Amniotic stem cell (primary cell): ENCODE measurements around the gene YWHAH.
"Not testable (repeated sequence)": the region's sequence is repeated elsewhere in the genome, so short reads cannot be mapped to it uniquely, and the experiment has no call there.

ENCODE experiments used
- DNase-seq: peaks from one replicate; lab custom pipeline; 2025; lab: John Stamatoyannopoulos, UW

Gene YWHAH

DNA sequence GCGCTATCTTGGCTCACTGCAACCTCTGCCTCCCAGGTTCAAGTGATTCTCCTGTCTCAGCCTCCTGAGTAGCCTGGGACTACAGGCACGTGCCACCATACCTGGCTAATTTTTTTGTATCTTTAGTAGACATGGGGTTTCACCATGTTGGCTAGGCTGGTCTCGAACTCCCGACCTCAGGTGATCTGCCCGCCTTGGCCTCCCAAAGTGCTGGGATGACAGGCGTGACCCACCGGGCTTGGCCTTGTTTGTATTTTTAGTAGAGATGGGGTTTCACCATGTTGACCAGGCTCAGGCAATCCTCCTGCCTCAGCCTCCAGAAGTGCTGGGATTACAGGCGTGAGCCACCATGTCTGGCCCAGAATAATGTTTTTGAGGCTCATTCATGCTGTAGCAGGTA is 37.6 kb downstream of the YWHAH start:
- not testable (repeated sequence) for DNase-seq

DNA sequence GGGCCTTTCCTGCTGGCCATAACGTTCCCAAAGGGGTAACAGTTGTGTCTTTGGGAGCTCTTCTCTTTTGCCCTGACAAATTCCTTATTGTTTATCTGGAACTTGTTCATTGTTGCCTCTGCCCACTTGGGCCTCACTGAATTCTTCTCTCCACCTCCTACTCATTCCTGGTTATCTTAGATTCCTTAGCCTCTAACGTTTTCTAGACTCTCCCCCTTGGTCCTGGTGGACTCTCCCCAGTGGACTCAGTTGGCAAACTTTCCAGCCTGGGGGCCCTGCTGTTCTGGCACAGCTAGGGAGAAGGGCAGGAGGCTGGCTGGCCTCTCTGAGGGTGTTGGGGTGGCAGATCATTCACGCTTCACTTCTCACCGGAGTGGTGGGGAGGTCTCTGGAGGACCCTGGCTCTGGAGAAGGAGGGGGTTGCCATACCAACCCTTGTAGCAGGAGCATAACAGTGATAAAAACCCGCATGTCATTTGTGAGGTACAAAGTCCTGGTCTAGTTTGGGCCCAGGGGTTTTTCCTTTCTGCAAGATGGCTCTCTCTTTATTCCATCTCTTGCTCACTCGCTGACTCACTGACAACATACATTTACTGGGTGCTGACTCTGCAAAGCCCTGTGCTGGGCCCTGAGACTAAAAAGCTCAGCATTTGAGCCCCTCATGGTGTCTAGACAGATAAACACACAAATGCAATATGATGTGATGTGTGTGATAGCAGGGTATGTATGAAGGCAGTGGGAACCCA is 39.7 kb downstream of the YWHAH start:
- DNase-seq: no peak

GRCh38 chr22:31987218-31987617 is 42.9 kb downstream of the YWHAH start:
- DNase-seq: no peak

DNA sequence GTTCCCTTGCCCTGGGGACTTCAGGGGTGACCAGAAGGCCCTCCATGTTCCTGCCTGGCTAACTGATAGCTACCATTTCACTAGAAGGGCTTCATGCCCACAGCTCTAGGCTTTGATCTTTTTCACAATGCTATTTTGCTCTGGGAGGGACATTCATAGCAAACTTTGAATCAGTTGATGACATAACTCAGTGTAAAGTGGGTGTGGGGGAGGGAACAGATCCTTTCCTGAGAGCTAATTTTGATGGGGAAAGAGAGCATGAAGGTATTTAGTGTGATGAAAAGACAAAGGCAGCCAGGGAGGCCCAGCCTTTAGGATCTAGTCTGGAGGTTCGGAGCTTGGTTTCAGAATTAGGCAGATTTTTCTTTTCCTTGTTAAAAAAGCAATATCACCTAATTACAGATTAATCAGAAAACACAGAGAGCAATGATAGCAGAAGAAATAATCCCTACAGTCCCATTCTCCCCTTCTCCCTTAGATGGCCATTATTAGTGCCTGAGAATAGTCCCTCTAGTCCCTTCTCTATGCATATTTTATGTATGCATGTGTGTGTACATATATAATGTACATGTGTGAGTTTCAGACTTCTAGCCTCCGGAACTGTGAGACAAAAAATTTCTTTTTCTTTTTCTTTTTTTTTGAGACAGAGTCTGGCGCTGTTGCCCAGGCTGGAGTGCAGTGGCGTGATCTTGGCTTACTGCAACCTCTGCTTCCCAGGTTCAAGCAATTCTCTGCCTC is 46.9 kb downstream of the YWHAH start:
- DNase-seq: no peak

DNA sequence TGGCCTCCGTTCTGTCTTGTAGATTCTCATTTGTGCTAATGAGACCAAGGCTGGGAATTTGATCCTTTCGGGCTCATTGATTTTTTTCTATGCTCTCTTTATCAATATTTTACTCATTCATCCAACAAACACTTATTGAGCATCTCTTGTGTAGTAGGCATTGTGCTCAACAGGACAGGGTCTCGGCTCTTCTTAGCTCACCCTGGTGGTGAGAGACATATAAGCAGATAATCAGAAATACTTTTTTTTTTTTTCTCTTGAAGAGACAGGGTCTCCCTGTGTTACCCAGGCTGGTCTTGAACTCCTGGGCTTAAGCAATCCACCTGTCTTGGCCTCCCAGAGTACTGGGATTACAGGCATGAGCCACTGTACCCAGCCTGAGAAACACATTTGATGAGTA is 50.7 kb downstream of the YWHAH start:
- no peak for DNase-seq

DNA sequence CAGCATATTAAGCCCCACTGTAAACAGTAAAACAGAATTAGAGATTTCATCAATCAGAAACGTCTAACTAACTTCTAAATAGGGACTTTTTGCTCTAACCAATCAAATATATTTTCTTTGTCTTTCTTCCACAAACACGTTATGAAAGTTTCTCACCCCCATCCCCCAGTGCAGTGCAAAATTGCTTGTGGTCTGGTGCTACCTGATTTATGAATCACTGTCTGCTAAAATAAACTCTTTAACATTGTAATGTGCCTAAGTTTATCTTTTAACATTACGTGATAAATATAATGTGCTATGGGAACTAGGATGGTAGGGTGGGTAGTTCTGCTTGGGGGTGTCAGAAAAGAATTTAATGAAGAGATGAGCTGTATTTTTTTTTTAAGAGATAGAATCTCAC is 51.5 kb downstream of the YWHAH start:
- no peak for DNase-seq

GRCh38 chr22:31998784-31999385 is 54.5 kb downstream of the YWHAH start:
- no peak for DNase-seq

DNA sequence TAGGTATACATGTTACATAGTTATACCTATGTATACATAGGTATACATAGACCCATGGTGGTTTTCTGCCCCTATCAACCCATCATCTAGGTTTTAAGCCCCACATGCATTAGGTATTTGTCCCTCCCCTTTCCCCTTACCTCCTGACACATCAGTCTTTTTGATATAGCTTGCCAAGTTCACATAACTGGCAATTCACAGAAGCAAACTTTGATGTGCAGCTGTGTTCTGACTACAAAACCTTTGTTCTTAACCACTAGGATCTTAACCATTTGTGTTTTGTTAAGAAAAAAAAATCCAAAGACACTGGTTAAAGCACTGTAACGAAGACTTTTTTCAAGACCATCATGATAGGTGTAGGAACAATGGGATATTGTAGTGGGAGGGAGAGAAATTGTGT is 55.8 kb downstream of the YWHAH start:
- DNase-seq: no peak

DNA sequence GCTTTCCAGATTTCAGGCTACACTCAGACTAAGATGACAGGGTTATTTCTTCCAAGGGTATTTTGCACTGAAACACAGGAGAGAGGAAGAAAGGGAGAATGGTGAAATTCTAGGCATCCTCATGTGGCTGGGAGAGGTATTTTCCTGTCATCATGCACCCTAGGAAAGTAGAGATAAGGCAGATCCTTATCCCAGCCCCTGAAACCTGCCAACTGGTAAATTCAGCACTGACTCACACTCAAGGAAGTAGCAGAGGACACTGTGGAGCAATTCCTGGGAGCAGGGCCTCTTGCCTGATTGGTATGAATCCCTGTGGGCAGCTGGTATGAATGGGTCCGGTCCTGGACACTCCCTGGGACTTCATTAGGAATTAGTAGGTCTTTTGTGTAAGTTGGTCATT is 61.1 kb downstream of the YWHAH start:
- no peak for DNase-seq
